Neuronal stem cell (in vitro differentiated cells): ENCODE measurements around the gene ALOX12B.

Experiments
- DNase-seq: peaks from one replicate; pipeline ENCODE4 v3.0.0-alpha.2; 2013; ENCODE audit warnings: low spot score
- H2AFZ ChIP-seq: one replicate; pipeline ENCODE4 v1.6.1; 2013; ENCODE audit warnings: mild to moderate bottlenecking, low read length, inconsistent platforms
- H2AK5ac ChIP-seq: 2 replicates; pipeline ENCODE4 v1.6.1; 2013; ENCODE audit warnings: low read depth, mild to moderate bottlenecking, inconsistent platforms, low read length, moderate library complexity, mixed read lengths
- H2BK120ac ChIP-seq: 2 replicates; pipeline ENCODE4 v1.6.1; 2013; ENCODE audit warnings: low read depth, mild to moderate bottlenecking, inconsistent platforms, low read length, moderate library complexity, mixed read lengths
- H2BK12ac ChIP-seq: one replicate; pipeline ENCODE4 v1.6.1; 2013; ENCODE audit warnings: low read length, inconsistent platforms
- H2BK15ac ChIP-seq: 2 replicates; pipeline ENCODE4 v1.6.1; 2013; ENCODE audit warnings: mild to moderate bottlenecking, low read length, inconsistent platforms, mixed read lengths
- H2BK5ac ChIP-seq: one replicate; pipeline ENCODE4 v1.6.1; 2013; ENCODE audit warnings: inconsistent platforms, mild to moderate bottlenecking, low read length, moderate library complexity
- H3K14ac ChIP-seq: one replicate; pipeline ENCODE4 v1.6.1; 2013; ENCODE audit warnings: low read length, inconsistent platforms
- H3K18ac ChIP-seq: 2 replicates; pipeline ENCODE4 v1.6.1; 2013; ENCODE audit warnings: low read length, inconsistent platforms
- H3K23ac ChIP-seq: 2 replicates; pipeline ENCODE4 v1.6.1; 2013; ENCODE audit warnings: low read depth, mild to moderate bottlenecking, mixed read lengths, low read length, inconsistent platforms; ENCODE audit not compliant: poor library complexity
- H3K27ac ChIP-seq: replicated peaks from 3 replicates; pipeline ENCODE4 v1.5.1; 2013; ENCODE audit warnings: low read length, inconsistent platforms
- H3K27me3 ChIP-seq, 3 experiments: 2 replicates each; pipeline ENCODE4 v1.6.1; 2013; ENCODE audit warnings: low read length in 3 of 3, mild to moderate bottlenecking in 2 of 3, inconsistent platforms in 1 of 3, low read depth in 1 of 3, mixed read lengths in 1 of 3, moderate library complexity in 1 of 3; ENCODE audit not compliant: control insufficient read depth in 3 of 3, insufficient read depth in 3 of 3
- H3K36me3 ChIP-seq, 2 donors: replicated peaks in 1 of 2; 2 replicates each; pipeline ENCODE4 v1.6.1; 2013; ENCODE audit warnings: low read length in 2 of 2; ENCODE audit not compliant: control insufficient read depth in 2 of 2, insufficient read depth in 2 of 2
- H3K4ac ChIP-seq: 2 replicates; pipeline ENCODE4 v1.6.1; 2013; ENCODE audit warnings: inconsistent platforms, mild to moderate bottlenecking, low read length, moderate library complexity
- H3K4me1 ChIP-seq, 2 donors: 1 replicate in 1 of 2; 2 replicates in 1 of 2; pipeline ENCODE4 v1.6.1; 2013; ENCODE audit warnings: low read length in 2 of 2, low read depth in 1 of 2; ENCODE audit not compliant: control insufficient read depth in 2 of 2, insufficient read depth in 1 of 2
- H3K4me2 ChIP-seq: one replicate; pipeline ENCODE4 v1.6.1; 2013; ENCODE audit warnings: mild to moderate bottlenecking, low read length, inconsistent platforms; ENCODE audit not compliant: insufficient read depth, poor library complexity, severe bottlenecking
- H3K4me3 ChIP-seq, 2 donors: 2 replicates each; pipeline ENCODE4 v1.5.1; 2013; ENCODE audit warnings: low read length in 2 of 2, mild to moderate bottlenecking in 2 of 2, inconsistent platforms in 1 of 2, moderate library complexity in 1 of 2
- H3K79me1 ChIP-seq: one replicate; pipeline ENCODE4 v1.6.1; 2013; ENCODE audit warnings: low read depth, mild to moderate bottlenecking, inconsistent platforms, low read length, moderate library complexity
- H3K9ac ChIP-seq: one replicate; pipeline ENCODE4 v1.6.1; 2013; ENCODE audit warnings: mild to moderate bottlenecking, low read depth, low read length, inconsistent platforms; ENCODE audit not compliant: poor library complexity
- H3K9me3 ChIP-seq, 2 donors: replicated peaks in 1 of 2; 2 replicates each; pipeline versions ENCODE3 to v1.6.1; 2013; ENCODE audit warnings: low read length in 2 of 2, mild to moderate bottlenecking in 2 of 2, inconsistent platforms in 1 of 2, low read depth in 1 of 2, mixed read lengths in 1 of 2, moderate library complexity in 1 of 2; ENCODE audit not compliant: control insufficient read depth in 2 of 2, insufficient read depth in 1 of 2
- H4K8ac ChIP-seq: one replicate; pipeline ENCODE4 v1.6.1; 2013; ENCODE audit warnings: low read depth, mild to moderate bottlenecking, inconsistent platforms, low read length, moderate library complexity
- H4K91ac ChIP-seq: one replicate; pipeline ENCODE4 v1.6.1; 2013; ENCODE audit warnings: low read length, low read depth, mild to moderate bottlenecking, inconsistent platforms; ENCODE audit not compliant: poor library complexity
- WGBS, 2 donors: extraction: QIAGEN DNeasy Blood & Tissue Kit; methylation state at CpG; one replicate each; pipeline ENCODE4 v1.1.7; 2013; ENCODE audit warnings: missing lambda C conversion rate in 2 of 2, mixed read lengths in 1 of 2; ENCODE audit not compliant: insufficient read length in 2 of 2, insufficient replicate concordance in 1 of 2; ENCODE audit errors: extremely low coverage in 2 of 2; 5-methylcytosine and 5-hydroxymethylcytosine counted together

The ALOX12B gene

GRCh38 chr17:8117980-8118768 lies 30.7 kb upstream of the ALOX12B start, which contains the start of gene ALOXE3:
ALOXE3 (minus strand) TSS chr17:8118514; CDS start chr17:8117990, 524 bp downstream.
- H2BK5ac ChIP-seq, result peak within 1 kb of the TSS; percentile 16
- no peak within 1 kb of the TSS for H4K8ac ChIP-seq
- H3K36me3 ChIP-seq, result no peaks in the 10 kb centered on the region
- peak within 1 kb of the TSS; percentile 90 for H3K9ac ChIP-seq
- no peaks in the 10 kb centered on the region for H3K79me1 ChIP-seq
- H2AFZ ChIP-seq, result peak within 1 kb of the TSS; percentile 91
- H3K18ac ChIP-seq, result peak within 1 kb of the TSS; percentile 84
- H3K4me1 ChIP-seq, result peaks cover 10 to 17% of the 10 kb centered on the region in 2 donors
- H3K4me2 ChIP-seq, result peak within 1 kb of the TSS; percentile 98
- peak within 1 kb of the TSS; percentile 72 for H3K14ac ChIP-seq
- H3K23ac ChIP-seq, result peak within 1 kb of the TSS; percentile 89
- H3K4me3 ChIP-seq, result peak within 1 kb of the TSS; percentile 62 to 88
- no peak within 1 kb of the TSS for H3K4ac ChIP-seq
- DNase-seq, result peak; percentile 40
- no peak within 1 kb of the TSS for H4K91ac ChIP-seq
- peak within 1 kb of the TSS; percentile 62 for H3K27ac ChIP-seq
- no peaks in the 10 kb centered on the region for H3K9me3 ChIP-seq
- H2AK5ac ChIP-seq, result no peak within 1 kb of the TSS
- no peak within 1 kb of the TSS for H2BK120ac ChIP-seq
- H2BK15ac ChIP-seq, result no peak within 1 kb of the TSS
- WGBS, 2 donors, result no CpG with 5 or more reads among the region's 33 CpGs
- peaks cover 3 to 51% (median 45%) of the 10 kb centered on the region in 3 experiments for H3K27me3 ChIP-seq
- no peak within 1 kb of the TSS for H2BK12ac ChIP-seq

- DNase-seq, result no peak
- H2BK5ac ChIP-seq, result peak overlapping the region; percentile 16
Measured at GRCh38 chr17:8117367-8117979, 30.0 kb upstream of the ALOX12B start.

GRCh38 chr17:8116776-8117175 lies 29.3 kb upstream of the ALOX12B start:
- Histone ChIP-seq H4K91ac (no peak overlapping the region), H2BK12ac (no peak overlapping the region), H2AFZ (no peak overlapping the region), H3K27ac (no peak overlapping the region), H2BK5ac (no peak overlapping the region), H4K8ac (no peak overlapping the region), H3K18ac (peak overlapping the region; percentile 24), H2BK120ac (no peak overlapping the region), H3K79me1 (no peaks in the 10 kb centered on the region), H3K36me3 (no peaks in the 10 kb centered on the region), H3K4me3 (no peak overlapping the region), H3K23ac (peak overlapping the region; percentile 44), H3K4me1 (peaks cover 10 to 11% of the 10 kb centered on the region in 2 donors), H3K4me2 (no peak overlapping the region), H3K4ac (no peak overlapping the region), H3K27me3 (peaks cover 0 to 50% (median 45%) of the 10 kb centered on the region in 3 experiments), H3K9me3 (no peaks in the 10 kb centered on the region), H2AK5ac (no peak overlapping the region), H3K14ac (no peak overlapping the region), H2BK15ac (no peak overlapping the region), H3K9ac (no peak overlapping the region)
- no peak for DNase-seq
- no CpG with 5 or more reads among the region's 18 CpGs for WGBS, 2 donors

More at GRCh38 chr17:8117367-8117979, 30.0 kb upstream of the ALOX12B start:
- Histone ChIP-seq H2BK120ac (no peak overlapping the region), H3K9me3 (no peaks in the 10 kb centered on the region), H2BK12ac (no peak overlapping the region), H3K23ac (peak overlapping the region; percentile 89), H3K36me3 (no peaks in the 10 kb centered on the region), H4K8ac (no peak overlapping the region), H2AK5ac (no peak overlapping the region), H3K4me1 (peaks cover 10 to 12% of the 10 kb centered on the region in 2 donors), H3K9ac (peak overlapping the region; percentile 64), H3K79me1 (no peaks in the 10 kb centered on the region), H2BK15ac (no peak overlapping the region), H2AFZ (peak overlapping the region; percentile 91), H3K4ac (no peak overlapping the region), H3K18ac (peak overlapping the region; percentile 84), H3K4me2 (peak overlapping the region; percentile 98), H3K27me3 (peaks cover 0 to 45% (median 44%) of the 10 kb centered on the region in 3 experiments), H3K4me3 (peak overlapping the region; percentile 62 to 88), H3K27ac (no peak overlapping the region), H4K91ac (no peak overlapping the region), H3K14ac (peak overlapping the region; percentile 72)
- no CpG with 5 or more reads among the region's 18 CpGs for WGBS, 2 donors

GRCh38 chr17:8110907-8111306 lies 23.4 kb upstream of the ALOX12B start:
- no peak overlapping the region for H3K27ac ChIP-seq
- H4K91ac ChIP-seq, result no peak overlapping the region
- no peak for DNase-seq
- no peak overlapping the region for H4K8ac ChIP-seq
- no peak overlapping the region for H2BK5ac ChIP-seq
- H2BK15ac ChIP-seq, result no peak overlapping the region
- no CpG with 5 or more reads among the region's 6 CpGs for WGBS, 2 donors
- no peak overlapping the region for H3K14ac ChIP-seq
- H2AFZ ChIP-seq, result no peak overlapping the region
- no peak overlapping the region for H3K4me2 ChIP-seq
- no peaks in the 10 kb centered on the region for H3K36me3 ChIP-seq
- H3K9me3 ChIP-seq, result peaks cover 0 to 2% of the 10 kb centered on the region in 2 donors
- H3K4ac ChIP-seq, result no peak overlapping the region
- H3K18ac ChIP-seq, result no peak overlapping the region
- H3K23ac ChIP-seq, result no peak overlapping the region
- no peak overlapping the region for H3K4me3 ChIP-seq
- H3K4me1 ChIP-seq, result peaks cover 0 to 6% of the 10 kb centered on the region in 2 donors
- H2AK5ac ChIP-seq, result no peak overlapping the region
- H3K27me3 ChIP-seq, result peaks cover 0 to 79% (median 53%) of the 10 kb centered on the region in 3 experiments
- no peak overlapping the region for H2BK12ac ChIP-seq
- no peaks in the 10 kb centered on the region for H3K79me1 ChIP-seq
- H3K9ac ChIP-seq, result peak overlapping the region; percentile 70
- no peak overlapping the region for H2BK120ac ChIP-seq
